Neural crest cell (in vitro differentiated cells): ENCODE results near the gene BRCA1. TPM values are rescaled to one million over a fixed set of nuclear protein-coding genes. Genes with fewer than 3 reads are reported as not detected.
"Not testable (repeated sequence)": the region's sequence is repeated elsewhere in the genome, so short reads cannot be mapped to it uniquely, and the experiment has no call there.

Experiments
- DNase-seq: peaks from one replicate; pipeline ENCODE4 v3.0.0; 2021; ENCODE audit warnings: low read depth, mixed read lengths, low spot score
- H3K27ac Mint-ChIP-seq: one replicate; pipeline ENCODE4 v1.8.0; 2021; ENCODE audit warnings: mild to moderate bottlenecking, mixed read lengths; ENCODE audit not compliant: unreplicated experiment
- H3K27me3 Mint-ChIP-seq: 2 replicates; pipeline ENCODE4 v1.8.0; 2021; ENCODE audit warnings: low read depth, mild to moderate bottlenecking, mixed read lengths
- H3K36me3 Mint-ChIP-seq: 2 replicates; pipeline ENCODE4 v1.8.0; 2021; ENCODE audit warnings: low read depth, mild to moderate bottlenecking, mixed read lengths
- H3K4me1 Mint-ChIP-seq: 2 replicates; pipeline ENCODE4 v1.8.0; 2021; ENCODE audit warnings: mixed read lengths
- H3K4me3 Mint-ChIP-seq: one replicate; pipeline ENCODE4 v1.8.0; 2021; ENCODE audit warnings: mild to moderate bottlenecking, mixed read lengths
- H3K9me3 Mint-ChIP-seq: 2 replicates; pipeline ENCODE4 v1.8.0; 2021; ENCODE audit warnings: mixed read lengths
- total RNA-seq: library from RNA; stranded (reverse); gene quantifications from 2 replicates; pipeline ENCODE4 v1.2.1, GENCODE V29; 2021
- TF ChIP-seq, protein P1 (sequence below): fragments of 200-600 bp; sonication (generic); conservative IDR thresholded peaks from 2 replicates; pipeline ENCODE4 v1.5.0; 2021; ENCODE audit warnings: antibody characterized with exemption, mild to moderate bottlenecking

Gene BRCA1
- total RNA-seq, 1 donor from 2014 or later, result 62.4 TPM

DNA sequence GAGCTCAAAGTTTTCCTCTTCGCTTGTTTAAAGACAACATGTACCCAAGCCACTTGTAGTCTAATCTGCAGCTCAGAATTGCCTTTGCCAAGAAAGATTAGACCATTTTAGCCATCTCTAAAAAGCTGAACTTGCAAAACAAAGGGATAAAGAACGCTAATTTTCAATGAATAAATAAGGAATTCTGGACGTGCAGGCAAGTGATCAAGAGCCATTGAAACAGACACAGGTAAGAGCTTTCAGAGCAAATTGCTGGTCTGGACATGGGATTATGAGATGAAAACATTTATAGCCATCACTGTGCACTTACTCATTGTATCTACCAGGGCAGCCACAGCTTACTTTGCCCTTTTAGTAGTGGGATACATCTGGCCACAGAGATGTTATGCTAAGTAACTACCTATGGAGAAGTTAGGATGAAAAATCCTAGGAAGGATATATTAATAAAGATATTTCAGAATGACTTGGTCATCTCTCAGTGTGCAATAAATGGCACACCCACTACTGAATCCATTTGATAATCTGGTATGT lies 55.7 kb downstream of the BRCA1 start:
- H3K4me3 Mint-ChIP-seq, result no peak overlapping the region
- no peak for DNase-seq
- H3K4me1 Mint-ChIP-seq, result peaks cover 7% of the 10 kb centered on the region
- no peak overlapping the region for H3K27ac Mint-ChIP-seq
- TF ChIP-seq, protein P1, sequence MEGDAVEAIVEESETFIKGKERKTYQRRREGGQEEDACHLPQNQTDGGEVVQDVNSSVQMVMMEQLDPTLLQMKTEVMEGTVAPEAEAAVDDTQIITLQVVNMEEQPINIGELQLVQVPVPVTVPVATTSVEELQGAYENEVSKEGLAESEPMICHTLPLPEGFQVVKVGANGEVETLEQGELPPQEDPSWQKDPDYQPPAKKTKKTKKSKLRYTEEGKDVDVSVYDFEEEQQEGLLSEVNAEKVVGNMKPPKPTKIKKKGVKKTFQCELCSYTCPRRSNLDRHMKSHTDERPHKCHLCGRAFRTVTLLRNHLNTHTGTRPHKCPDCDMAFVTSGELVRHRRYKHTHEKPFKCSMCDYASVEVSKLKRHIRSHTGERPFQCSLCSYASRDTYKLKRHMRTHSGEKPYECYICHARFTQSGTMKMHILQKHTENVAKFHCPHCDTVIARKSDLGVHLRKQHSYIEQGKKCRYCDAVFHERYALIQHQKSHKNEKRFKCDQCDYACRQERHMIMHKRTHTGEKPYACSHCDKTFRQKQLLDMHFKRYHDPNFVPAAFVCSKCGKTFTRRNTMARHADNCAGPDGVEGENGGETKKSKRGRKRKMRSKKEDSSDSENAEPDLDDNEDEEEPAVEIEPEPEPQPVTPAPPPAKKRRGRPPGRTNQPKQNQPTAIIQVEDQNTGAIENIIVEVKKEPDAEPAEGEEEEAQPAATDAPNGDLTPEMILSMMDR, result no peak
- H3K9me3 Mint-ChIP-seq, result no peaks in the 10 kb centered on the region
- H3K36me3 Mint-ChIP-seq, result peaks cover 3% of the 10 kb centered on the region
- H3K27me3 Mint-ChIP-seq, result no peaks in the 10 kb centered on the region

GRCh38 chr17:43068570-43069367 lies 56.4 kb downstream of the BRCA1 start:
- no peak for DNase-seq
- Mint-ChIP-seq H3K27ac (no peak overlapping the region), H3K4me1 (peaks cover 7% of the 10 kb centered on the region), H3K4me3 (no peak overlapping the region), H3K36me3 (peaks cover 3% of the 10 kb centered on the region), H3K27me3 (no peaks in the 10 kb centered on the region), H3K9me3 (no peaks in the 10 kb centered on the region)
- TF ChIP-seq, protein P1, result no peak

DNA sequence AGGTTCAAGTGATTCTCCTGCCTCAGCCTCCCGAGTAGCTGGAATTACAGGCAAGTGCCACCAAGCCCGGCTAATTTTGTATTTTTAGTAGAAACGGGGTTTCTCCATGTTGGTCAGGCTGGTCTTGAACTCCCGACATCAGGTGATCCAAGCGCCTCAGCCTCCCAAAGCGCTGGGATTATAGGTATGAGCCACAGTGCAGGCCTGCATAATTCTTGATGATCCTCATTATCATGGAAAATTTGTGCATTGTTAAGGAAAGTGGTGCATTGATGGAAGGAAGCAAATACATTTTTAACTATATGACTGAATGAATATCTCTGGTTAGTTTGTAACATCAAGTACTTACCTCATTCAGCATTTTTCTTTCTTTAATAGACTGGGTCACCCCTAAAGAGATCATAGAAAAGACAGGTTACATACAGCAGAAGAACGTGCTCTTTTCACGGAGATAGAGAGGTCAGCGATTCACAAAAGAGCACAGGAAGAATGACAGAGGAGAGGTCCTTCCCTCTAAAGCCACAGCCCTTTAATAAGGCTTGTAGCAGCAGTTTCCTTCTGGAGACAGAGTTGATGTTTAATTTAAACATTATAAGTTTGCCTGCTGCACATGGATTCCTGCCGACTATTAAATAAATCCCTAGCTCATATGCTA lies 62.1 kb downstream of the BRCA1 start:
- TF ChIP-seq, protein P1, result no peak
- H3K4me1 Mint-ChIP-seq, result peaks cover 4% of the 10 kb centered on the region
- H3K9me3 Mint-ChIP-seq, result no peaks in the 10 kb centered on the region
- H3K4me3 Mint-ChIP-seq, result no peak overlapping the region
- H3K36me3 Mint-ChIP-seq, result peaks cover 3% of the 10 kb centered on the region
- DNase-seq, result no peak
- H3K27me3 Mint-ChIP-seq, result no peaks in the 10 kb centered on the region
- no peak overlapping the region for H3K27ac Mint-ChIP-seq

DNA sequence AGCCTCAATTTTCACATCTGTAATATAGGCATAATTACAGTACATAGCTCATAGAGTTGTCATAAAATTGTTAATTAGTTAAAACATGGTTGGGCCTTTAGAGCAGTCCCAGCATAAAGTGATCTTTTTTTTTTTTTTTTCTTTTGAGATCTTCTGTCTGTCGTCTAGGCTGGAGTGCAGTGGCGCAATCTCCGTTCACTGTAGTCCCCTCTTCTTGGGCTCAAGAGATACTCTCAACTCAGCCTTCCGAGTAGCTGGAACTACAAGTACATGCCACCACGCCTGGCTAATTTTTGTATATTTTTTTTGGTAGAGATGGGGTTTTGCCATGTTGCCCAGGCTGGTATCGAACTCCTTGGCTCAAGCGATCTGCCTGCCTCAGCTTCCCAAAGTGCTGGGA lies 69.1 kb downstream of the BRCA1 start:
- no peak for DNase-seq

DNA sequence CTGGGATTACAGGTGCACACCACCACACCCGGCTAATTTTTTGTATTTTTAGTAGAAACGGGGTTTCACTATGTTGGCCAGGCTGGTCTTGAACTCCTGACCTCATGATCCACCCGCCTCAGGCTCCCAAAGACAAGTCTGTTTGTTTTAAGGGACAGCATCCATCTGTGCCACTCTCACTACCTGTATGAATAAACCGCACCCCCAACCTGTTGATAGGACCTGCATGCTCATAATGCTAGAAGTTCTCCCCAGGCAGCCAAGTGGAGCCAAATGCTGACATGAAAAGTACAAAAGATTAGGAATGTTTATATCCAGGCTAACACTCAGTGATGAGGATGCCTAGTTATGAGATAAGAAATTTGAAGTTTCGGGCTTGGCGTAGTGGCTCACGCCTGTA lies 72.2 kb downstream of the BRCA1 start:
- H3K27ac Mint-ChIP-seq, result peak overlapping the region; percentile 27
- H3K27me3 Mint-ChIP-seq, H3K4me3 Mint-ChIP-seq, H3K9me3 Mint-ChIP-seq, H3K4me1 Mint-ChIP-seq, H3K36me3 Mint-ChIP-seq, DNase-seq: not testable (repeated sequence)

More for the DNA sequence above, 69.1 kb downstream of the BRCA1 start:
- no peak overlapping the region for H3K4me3 Mint-ChIP-seq
- TF ChIP-seq, protein P1, result no peak
- H3K27me3 Mint-ChIP-seq, result no peaks in the 10 kb centered on the region
- peaks cover 9% of the 10 kb centered on the region for H3K36me3 Mint-ChIP-seq
- H3K27ac Mint-ChIP-seq, result no peak overlapping the region
- H3K9me3 Mint-ChIP-seq, result no peaks in the 10 kb centered on the region
- no peaks in the 10 kb centered on the region for H3K4me1 Mint-ChIP-seq

DNA sequence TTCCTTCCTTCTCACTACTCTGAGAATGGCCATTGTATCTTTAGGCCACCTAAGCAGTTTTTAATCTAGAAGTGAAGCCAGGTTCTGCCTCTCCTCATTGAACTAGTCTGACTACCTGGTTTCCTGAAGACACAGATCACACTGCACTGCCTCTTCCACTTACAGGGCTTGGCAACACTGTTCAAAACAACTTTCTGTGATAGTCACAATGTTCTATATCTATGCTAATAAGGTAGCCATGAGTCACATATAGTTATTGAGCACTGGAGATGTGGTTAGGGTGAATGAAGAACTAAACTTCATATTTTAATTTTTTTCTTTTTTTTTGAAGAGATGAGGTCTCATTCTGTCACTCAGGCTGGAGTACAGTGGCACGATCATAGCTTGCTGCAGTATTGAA lies 73.2 kb downstream of the BRCA1 start:
- no peak for DNase-seq
- Mint-ChIP-seq H3K9me3 (no peaks in the 10 kb centered on the region), H3K27me3 (no peaks in the 10 kb centered on the region), H3K27ac (no peak overlapping the region), H3K36me3 (peaks cover 5% of the 10 kb centered on the region), H3K4me3 (no peak overlapping the region), H3K4me1 (no peaks in the 10 kb centered on the region)
- TF ChIP-seq, protein P1, result no peak
